Naive thymus-derived CD4-positive, alpha-beta T cell (primary cell): Measurements from ENCODE around the gene GALNT15. TPM values are rescaled to one million over a fixed set of nuclear protein-coding genes. Genes with fewer than 3 reads are reported as not detected.

ENCODE experiments used
- ATAC-seq: fragments of 150-1000 bp; cut with Tn5 transposase; 2 replicates; pipeline ENCODE4 v1.10.0; 2021; ENCODE audit warnings: mild to moderate bottlenecking, moderate library complexity
- CTCF ChIA-PET: fragments of 350-600 bp; sonication (Branson Sonifier 250); formaldehyde crosslinking; loops from one replicate; lab custom pipeline; 2021; ENCODE audit warnings: antibody characterized with exemption; lab: Charles Lee
- POLR2A ChIA-PET: fragments of 350-600 bp; sonication (Branson Sonifier 250); formaldehyde crosslinking; loops from one replicate; lab custom pipeline; 2021; ENCODE audit warnings: antibody characterized with exemption, inconsistent platforms; lab: Charles Lee
- DNase-seq, 9 donors: peaks; one replicate each; pipeline versions ENCODE4 v3.0.0 to v3.0.0-alpha.2; 2020 to 2022; ENCODE audit warnings: mixed read lengths in 1 of 9
- H3K27ac ChIP-seq: one replicate; pipeline ENCODE4 v1.7.0; 2013; ENCODE audit warnings: mild to moderate bottlenecking, low read depth, low read length, moderate library complexity
- H3K27me3 ChIP-seq, 2 donors: one replicate each; pipeline ENCODE4 v1.7.0; 2013; ENCODE audit warnings: low read length in 2 of 2, mild to moderate bottlenecking in 2 of 2, moderate library complexity in 2 of 2; ENCODE audit not compliant: control insufficient read depth in 2 of 2, insufficient read depth in 2 of 2
- H3K36me3 ChIP-seq, 3 experiments: 1 replicate in 2 of 3; 2 replicates in 1 of 3; pipeline ENCODE4 v1.7.0; 2013; ENCODE audit warnings: low read length in 3 of 3, mild to moderate bottlenecking in 3 of 3, moderate library complexity in 1 of 3; ENCODE audit not compliant: insufficient read depth in 3 of 3, control insufficient read depth in 2 of 3
- H3K4me1 ChIP-seq, 2 donors: one replicate each; pipeline ENCODE4 v1.7.0; 2013; ENCODE audit warnings: low read length in 2 of 2, mild to moderate bottlenecking in 2 of 2, moderate library complexity in 1 of 2; ENCODE audit not compliant: control insufficient read depth in 2 of 2, insufficient read depth in 2 of 2
- H3K4me3 ChIP-seq: 2 replicates; pipeline ENCODE4 v1.7.0; 2013; ENCODE audit warnings: mild to moderate bottlenecking, low read length
- H3K9me3 ChIP-seq, 3 experiments: 1 replicate in 2 of 3; 2 replicates in 1 of 3; pipeline ENCODE4 v1.7.0; 2013; ENCODE audit warnings: low read length in 3 of 3; ENCODE audit not compliant: control insufficient read depth in 2 of 3
- H3K27ac Mint-ChIP-seq, 9 donors: one replicate each; pipeline ENCODE4 v1.8.0; 2020 to 2022; ENCODE audit warnings: mixed read lengths in 9 of 9, mild to moderate bottlenecking in 8 of 9, moderate library complexity in 5 of 9, inconsistent platforms in 2 of 9
- H3K27me3 Mint-ChIP-seq, 5 donors: one replicate each; pipeline ENCODE4 v1.8.0; 2021 to 2022; ENCODE audit warnings: mixed read lengths in 5 of 5, mild to moderate bottlenecking in 1 of 5
- H3K36me3 Mint-ChIP-seq, 5 donors: one replicate each; pipeline ENCODE4 v1.8.0; 2020 to 2022; ENCODE audit warnings: mixed read lengths in 5 of 5, mild to moderate bottlenecking in 3 of 5, inconsistent platforms in 1 of 5
- H3K4me1 Mint-ChIP-seq, 7 donors: one replicate each; pipeline ENCODE4 v1.8.0; 2020 to 2022; ENCODE audit warnings: mixed read lengths in 7 of 7, mild to moderate bottlenecking in 3 of 7, inconsistent platforms in 1 of 7
- H3K4me3 Mint-ChIP-seq, 10 donors: one replicate each; pipeline ENCODE4 v1.8.0; 2020 to 2022; ENCODE audit warnings: mild to moderate bottlenecking in 10 of 10, mixed read lengths in 10 of 10, moderate library complexity in 6 of 10, inconsistent platforms in 2 of 10
- H3K9me3 Mint-ChIP-seq, 11 donors: one replicate each; pipeline ENCODE4 v1.8.0; 2020 to 2022; ENCODE audit warnings: mixed read lengths in 11 of 11, mild to moderate bottlenecking in 4 of 11, inconsistent platforms in 1 of 11, moderate library complexity in 1 of 11
- intact Hi-C, 2 donors: fragments of 100-400 bp; cut with micrococcal nuclease; formaldehyde crosslinking; loops; one replicate each; pipeline ENCODE4 v1.15.1; 2023
- polyA plus RNA-seq, 2 donors: library from polyadenylated mRNA; unstranded; fragments of 300-500 nt; fragmentation: Illumina TruSeq; gene quantifications; one replicate each; pipeline ENCODE4 v1.2.3, GENCODE V29; 2021
- total RNA-seq, 6 experiments: library from RNA in 5 of 6; stranded (reverse) in 5 of 6; gene quantifications; 1 replicate in 5 of 6; 2 replicates in 1 of 6; pipeline ENCODE4 v1.2.3 and lab custom pipeline; 2021 to 2026

GALNT15 gene
- total and polyA plus RNA-seq, 7 experiments from 2014 or later: 0.46 TPM; not detected in 6

- intact Hi-C loops: no loop called here
- H3K27ac ChIP-seq: no peak overlapping the region
- H3K36me3 Mint-ChIP-seq: no peaks in the 10 kb centered on the region
- DNase-seq: no peak
- no peak overlapping the region for H3K4me3 Mint-ChIP-seq
- H3K9me3 ChIP-seq: no peaks in the 10 kb centered on the region
- peaks cover 2 to 16% (median 6%) of the 10 kb centered on the region in 5 donors for H3K27me3 Mint-ChIP-seq
- H3K36me3 ChIP-seq: no peaks in the 10 kb centered on the region
- ChIA-PET CTCF (no interaction called here), POLR2A (no interaction called here)
- H3K4me1 Mint-ChIP-seq: peaks cover 0 to 6% (median 0%) of the 10 kb centered on the region in 7 donors
- H3K4me3 ChIP-seq: no peak overlapping the region
- H3K9me3 Mint-ChIP-seq: no peaks in the 10 kb centered on the region
- no peak overlapping the region for H3K27ac Mint-ChIP-seq
- no peak for ATAC-seq
- H3K27me3 ChIP-seq: no peaks in the 10 kb centered on the region
- no peaks in the 10 kb centered on the region for H3K4me1 ChIP-seq
These were observed 25.3 kb downstream of the GALNT15 start for GRCh38 chr3:16199769-16200168.

- no peak overlapping the region for H3K27ac Mint-ChIP-seq
- Histone ChIP-seq H3K9me3 (no peaks in the 10 kb centered on the region), H3K27me3 (no peaks in the 10 kb centered on the region), H3K36me3 (no peaks in the 10 kb centered on the region), H3K4me3 (no peak overlapping the region), H3K27ac (no peak overlapping the region), H3K4me1 (no peaks in the 10 kb centered on the region)
- ATAC-seq (no peak), DNase-seq (no peak)
- intact Hi-C loops: no loop called here
- CTCF ChIA-PET: interaction anchor here (1.2 kb wide), 1 partner anchor 152 kb away, joined by 4 read pairs; no protein-coding TSS in a partner anchor
- no peak overlapping the region for H3K4me3 Mint-ChIP-seq
- peaks cover 2 to 16% (median 6%) of the 10 kb centered on the region in 5 donors for H3K27me3 Mint-ChIP-seq
- POLR2A ChIA-PET: no interaction called here
- H3K4me1 Mint-ChIP-seq: peaks cover 0 to 8% (median 0%) of the 10 kb centered on the region in 7 donors
- H3K9me3 Mint-ChIP-seq: no peaks in the 10 kb centered on the region
- H3K36me3 Mint-ChIP-seq: no peaks in the 10 kb centered on the region
These were observed 25.9 kb downstream of the GALNT15 start for GRCh38 chr3:16200411-16200810.

GRCh38 chr3:16203031-16203430, 28.6 kb downstream of the GALNT15 start:
- Histone ChIP-seq H3K4me3 (no peak overlapping the region), H3K4me1 (no peaks in the 10 kb centered on the region), H3K9me3 (no peaks in the 10 kb centered on the region), H3K36me3 (no peaks in the 10 kb centered on the region), H3K27ac (no peak overlapping the region), H3K27me3 (no peaks in the 10 kb centered on the region)
- Mint-ChIP-seq H3K27me3 (peaks cover 2 to 16% (median 6%) of the 10 kb centered on the region in 5 donors), H3K4me3 (no peak overlapping the region), H3K9me3 (no peaks in the 10 kb centered on the region), H3K27ac (no peak overlapping the region), H3K4me1 (peaks cover 0 to 12% (median 0%) of the 10 kb centered on the region in 7 donors), H3K36me3 (no peaks in the 10 kb centered on the region)
- ChIA-PET CTCF (no interaction called here), POLR2A (no interaction called here)
- DNase-seq: no peak
- no peak for ATAC-seq
- intact Hi-C loops: no loop called here

GRCh38 chr3:16203671-16204629, 29.5 kb downstream of the GALNT15 start:
- H3K4me1 Mint-ChIP-seq: peaks cover 0 to 12% (median 0%) of the 10 kb centered on the region in 7 donors

GRCh38 chr3:16204751-16205150, 30.3 kb downstream of the GALNT15 start:
- DNase-seq: no peak
- no peak for ATAC-seq
- H3K9me3 Mint-ChIP-seq: no peaks in the 10 kb centered on the region
- Histone ChIP-seq H3K27ac (no peak overlapping the region), H3K4me3 (no peak overlapping the region), H3K36me3 (no peaks in the 10 kb centered on the region), H3K4me1 (no peaks in the 10 kb centered on the region), H3K9me3 (no peaks in the 10 kb centered on the region), H3K27me3 (no peaks in the 10 kb centered on the region)
- no peak overlapping the region for H3K27ac Mint-ChIP-seq
- peaks cover 2 to 16% (median 6%) of the 10 kb centered on the region in 5 donors for H3K27me3 Mint-ChIP-seq
- CTCF ChIA-PET: no interaction called here
- H3K36me3 Mint-ChIP-seq: no peaks in the 10 kb centered on the region
- POLR2A ChIA-PET: no interaction called here
- H3K4me3 Mint-ChIP-seq: no peak overlapping the region
- intact Hi-C loops: no loop called here
- peaks cover 0 to 12% (median 0%) of the 10 kb centered on the region in 7 donors for H3K4me1 Mint-ChIP-seq

More at GRCh38 chr3:16203671-16204629, 29.5 kb downstream of the GALNT15 start:
- no peaks in the 10 kb centered on the region for H3K36me3 ChIP-seq
- intact Hi-C loops: no loop called here
- Mint-ChIP-seq H3K27ac (no peak overlapping the region), H3K9me3 (no peaks in the 10 kb centered on the region), H3K27me3 (peaks cover 2 to 16% (median 6%) of the 10 kb centered on the region in 5 donors), H3K4me3 (no peak overlapping the region), H3K36me3 (no peaks in the 10 kb centered on the region)
- H3K27ac ChIP-seq: no peak overlapping the region
- no peaks in the 10 kb centered on the region for H3K9me3 ChIP-seq
- ChIA-PET CTCF (no interaction called here), POLR2A (no interaction called here)
- no peaks in the 10 kb centered on the region for H3K4me1 ChIP-seq
- no peak for DNase-seq
- ATAC-seq: no peak
- no peaks in the 10 kb centered on the region for H3K27me3 ChIP-seq
- no peak overlapping the region for H3K4me3 ChIP-seq

- peaks cover 0 to 12% (median 0%) of the 10 kb centered on the region in 7 donors for H3K4me1 Mint-ChIP-seq
- peaks cover 2 to 16% (median 6%) of the 10 kb centered on the region in 5 donors for H3K27me3 Mint-ChIP-seq
- H3K4me3 Mint-ChIP-seq: no peak overlapping the region
- H3K27me3 ChIP-seq: no peaks in the 10 kb centered on the region
- ChIA-PET POLR2A (no interaction called here), CTCF (no interaction called here)
- H3K27ac ChIP-seq: no peak overlapping the region
- no peak overlapping the region for H3K4me3 ChIP-seq
- no peaks in the 10 kb centered on the region for H3K4me1 ChIP-seq
- DNase-seq (no peak), ATAC-seq (no peak)
- no peaks in the 10 kb centered on the region for H3K9me3 Mint-ChIP-seq
- H3K9me3 ChIP-seq: no peaks in the 10 kb centered on the region
- H3K36me3 Mint-ChIP-seq: no peaks in the 10 kb centered on the region
- intact Hi-C loops: no loop called here
- no peaks in the 10 kb centered on the region for H3K36me3 ChIP-seq
- no peak overlapping the region for H3K27ac Mint-ChIP-seq
These were observed 30.8 kb downstream of the GALNT15 start for GRCh38 chr3:16205156-16205870.
